HG03460 (cell line): ENCODE data around the gene ITPR2.

Source experiments
- ATAC-seq: cut with Tn5 transposase; IDR thresholded peaks from one replicate; pipeline ENCODE4 v1.9.1; 2021; ENCODE audit not compliant: unreplicated experiment

The ITPR2 gene

GRCh38 chr12:26735249-26735639, 97.8 kb downstream of the ITPR2 start:
- no peak for ATAC-seq

GRCh38 chr12:26734510-26735248, 98.3 kb downstream of the ITPR2 start:
- ATAC-seq, result no peak

- ATAC-seq, result peak; percentile 63
These were observed 100.7 kb downstream of the ITPR2 start for GRCh38 chr12:26732005-26732908.

- no peak for ATAC-seq
These were observed 102.3 kb downstream of the ITPR2 start for GRCh38 chr12:26730481-26731350.

GRCh38 chr12:26729137-26729671, 103.8 kb downstream of the ITPR2 start:
- ATAC-seq, result peak; percentile 34

GRCh38 chr12:26728205-26729050, 104.6 kb downstream of the ITPR2 start:
- peak; percentile 53 for ATAC-seq

GRCh38 chr12:26727482-26728204, 105.4 kb downstream of the ITPR2 start:
- no peak for ATAC-seq

GRCh38 chr12:26726956-26727355, 106.0 kb downstream of the ITPR2 start:
- ATAC-seq, result no peak

- no peak for ATAC-seq
These were observed 107.6 kb downstream of the ITPR2 start for GRCh38 chr12:26725276-26725916.

- ATAC-seq, result no peak
These were observed 108.7 kb downstream of the ITPR2 start for GRCh38 chr12:26724309-26724702.

- ATAC-seq, result no peak
These were observed 109.3 kb downstream of the ITPR2 start for GRCh38 chr12:26723379-26724308.

- ATAC-seq, result no peak
These were observed 111.2 kb downstream of the ITPR2 start for GRCh38 chr12:26721800-26722199.

GRCh38 chr12:26719852-26720251, 113.1 kb downstream of the ITPR2 start:
- no peak for ATAC-seq

- no peak for ATAC-seq
These were observed 115.2 kb downstream of the ITPR2 start for GRCh38 chr12:26717757-26718156.

GRCh38 chr12:26715232-26715631, 117.8 kb downstream of the ITPR2 start:
- no peak for ATAC-seq

GRCh38 chr12:26713885-26714383, 119.1 kb downstream of the ITPR2 start:
- peak; percentile 69 for ATAC-seq

- ATAC-seq, result no peak
These were observed 120.1 kb downstream of the ITPR2 start for GRCh38 chr12:26712892-26713291.

- no peak for ATAC-seq
These were observed 121.4 kb downstream of the ITPR2 start for GRCh38 chr12:26711569-26711968.
